Hepatocyte (in vitro differentiated cells): Measurements from ENCODE around the gene MCM5. TPM values are rescaled to one million over a fixed set of nuclear protein-coding genes. Genes with fewer than 3 reads are reported as not detected.

ENCODE experiments used
- DNase-seq: peaks from one replicate; pipeline ENCODE4 v3.0.0-alpha.2; 2016; ENCODE audit warnings: low spot score
- H2AFZ ChIP-seq: fragments of 200-600 bp; sonication (generic); 2 replicates; pipeline ENCODE4 v1.6.0; 2016; ENCODE audit warnings: antibody characterized with exemption, mild to moderate bottlenecking
- H3K27ac ChIP-seq: fragments of 200-600 bp; sonication (generic); 2 replicates; pipeline ENCODE4 v1.5.1; 2016; ENCODE audit warnings: mild to moderate bottlenecking
- H3K27me3 ChIP-seq: fragments of 200-600 bp; sonication (generic); 2 replicates; pipeline ENCODE4 v1.6.1; 2016
- H3K36me3 ChIP-seq: fragments of 200-600 bp; sonication (generic); replicated peaks from 2 replicates; pipeline ENCODE4 v1.5.1; 2016; ENCODE audit warnings: low read depth; ENCODE audit not compliant: insufficient read depth
- H3K4me1 ChIP-seq: fragments of 200-600 bp; sonication (generic); 2 replicates; pipeline ENCODE4 v1.5.1; 2016; ENCODE audit warnings: mild to moderate bottlenecking, moderate library complexity; ENCODE audit not compliant: insufficient read depth
- H3K4me2 ChIP-seq: fragments of 200-600 bp; sonication (generic); 2 replicates; pipeline ENCODE4 v1.6.0; 2016
- H3K4me3 ChIP-seq: fragments of 200-600 bp; sonication (generic); 2 replicates; pipeline ENCODE4 v1.5.1; 2016; ENCODE audit warnings: mild to moderate bottlenecking
- H3K79me2 ChIP-seq: fragments of 200-600 bp; sonication (generic); 2 replicates; pipeline ENCODE4 v1.6.0; 2017; ENCODE audit warnings: mild to moderate bottlenecking
- H3K9me2 ChIP-seq: fragments of 200-600 bp; sonication (generic); replicated peaks from 2 replicates; pipeline ENCODE4 v1.6.0; 2017; ENCODE audit warnings: mild to moderate bottlenecking; ENCODE audit not compliant: insufficient read depth
- H3K9me3 ChIP-seq: fragments of 200-600 bp; sonication (generic); 2 replicates; pipeline ENCODE4 v1.5.1; 2016; ENCODE audit warnings: low read depth, mild to moderate bottlenecking
- H4K20me1 ChIP-seq: fragments of 200-600 bp; sonication (generic); 2 replicates; pipeline ENCODE4 v1.6.0; 2016; ENCODE audit warnings: mild to moderate bottlenecking; ENCODE audit not compliant: insufficient read depth, poor library complexity, severe bottlenecking
- CTCF ChIP-seq: fragments of 200-600 bp; sonication (generic); IDR thresholded peaks from 2 replicates; pipeline ENCODE4 v1.5.1; 2016; ENCODE audit warnings: antibody characterized with exemption, mild to moderate bottlenecking; ENCODE audit not compliant: poor library complexity
- EZH2 ChIP-seq: fragments of 200-600 bp; sonication (generic); IDR thresholded peaks from 2 replicates; pipeline ENCODE4 v1.6.1; 2016; ENCODE audit warnings: antibody characterized with exemption, mild to moderate bottlenecking, borderline replicate concordance
- EZH2phosphoT487 ChIP-seq: fragments of 200-600 bp; sonication (generic); IDR thresholded peaks from one replicate; pipeline ENCODE4 v1.6.1; 2018; ENCODE audit warnings: antibody characterized with exemption, mild to moderate bottlenecking, low read depth, moderate library complexity; ENCODE audit not compliant: unreplicated experiment, severe bottlenecking
- WGBS: methylation state at CpG from one replicate; pipeline ENCODE4 v1.1.6; 2016; ENCODE audit warnings: low lambda C conversion rate; ENCODE audit errors: missing lambda C conversion rate; 5-methylcytosine and 5-hydroxymethylcytosine counted together
- polyA plus RNA-seq: library from polyadenylated mRNA; unstranded; fragments of >200 nt; fragmentation: Nextera tagmentation; extraction: Ambion mirVana; gene quantifications from 2 replicates; pipeline ENCODE4 v1.2.1, GENCODE V29; 2016
- total RNA-seq: library from RNA; depleted of rRNA; stranded (reverse); fragments of >200 nt; gene quantifications from 2 replicates; pipeline ENCODE4 v1.2.3, GENCODE V29; 2014

The MCM5 gene
- total and polyA plus RNA-seq, 2 experiments from 2014 or later: 21.7 to 36.1 TPM

- no peaks in the 10 kb centered on the region for H3K4me1 ChIP-seq
- no peaks in the 10 kb centered on the region for H3K27me3 ChIP-seq
- DNase-seq: no peak
- no peak overlapping the region for H2AFZ ChIP-seq
- H3K27ac ChIP-seq: no peak overlapping the region
- H3K4me3 ChIP-seq: no peak overlapping the region
- no peaks in the 10 kb centered on the region for H4K20me1 ChIP-seq
- no peaks in the 10 kb centered on the region for H3K9me2 ChIP-seq
- H3K79me2 ChIP-seq: no peaks in the 10 kb centered on the region
- H3K36me3 ChIP-seq: no peaks in the 10 kb centered on the region
- WGBS: 93% methylated on average over 1 of the region's 1 CpG
- no peaks in the 10 kb centered on the region for H3K9me3 ChIP-seq
- no peak overlapping the region for H3K4me2 ChIP-seq
- TF ChIP-seq EZH2phosphoT487 (no peak), CTCF (no peak)
Observed at GRCh38 chr22:35439365-35439717, 39.4 kb downstream of the MCM5 start.

- Histone ChIP-seq H3K36me3 (no peaks in the 10 kb centered on the region), H3K4me3 (no peak overlapping the region), H3K9me2 (no peaks in the 10 kb centered on the region), H3K27ac (no peak overlapping the region), H4K20me1 (no peaks in the 10 kb centered on the region), H3K27me3 (no peaks in the 10 kb centered on the region), H3K9me3 (no peaks in the 10 kb centered on the region), H2AFZ (no peak overlapping the region), H3K4me2 (no peak overlapping the region), H3K79me2 (no peaks in the 10 kb centered on the region), H3K4me1 (no peaks in the 10 kb centered on the region)
- TF ChIP-seq EZH2 (no peak), EZH2phosphoT487 (no peak), CTCF (no peak)
- DNase-seq: no peak
- WGBS: 87% methylated on average over 3 of the region's 3 CpGs
Observed at GRCh38 chr22:35440129-35440528, 40.2 kb downstream of the MCM5 start.

- H3K9me2 ChIP-seq: no peaks in the 10 kb centered on the region
- no peaks in the 10 kb centered on the region for H3K27me3 ChIP-seq
- H3K36me3 ChIP-seq: no peaks in the 10 kb centered on the region
- no peaks in the 10 kb centered on the region for H3K79me2 ChIP-seq
- no peak overlapping the region for H3K4me2 ChIP-seq
- WGBS: 86% methylated on average over 9 of the region's 9 CpGs
- DNase-seq: no peak
- TF ChIP-seq EZH2phosphoT487 (no peak), CTCF (no peak)
- H4K20me1 ChIP-seq: no peaks in the 10 kb centered on the region
- H3K27ac ChIP-seq: no peak overlapping the region
- no peak overlapping the region for H3K4me3 ChIP-seq
- H3K4me1 ChIP-seq: no peaks in the 10 kb centered on the region
- H3K9me3 ChIP-seq: no peaks in the 10 kb centered on the region
- no peak overlapping the region for H2AFZ ChIP-seq
Observed at GRCh38 chr22:35441489-35442100, 41.7 kb downstream of the MCM5 start.

GRCh38 chr22:35442471-35442870, 42.5 kb downstream of the MCM5 start:
- TF ChIP-seq EZH2 (no peak), EZH2phosphoT487 (no peak), CTCF (no peak)
- no peaks in the 10 kb centered on the region for H4K20me1 ChIP-seq
- H3K9me3 ChIP-seq: no peaks in the 10 kb centered on the region
- no peaks in the 10 kb centered on the region for H3K9me2 ChIP-seq
- no peaks in the 10 kb centered on the region for H3K4me1 ChIP-seq
- no peak overlapping the region for H3K4me2 ChIP-seq
- H3K27me3 ChIP-seq: no peaks in the 10 kb centered on the region
- H3K27ac ChIP-seq: no peak overlapping the region
- no peaks in the 10 kb centered on the region for H3K79me2 ChIP-seq
- 71% methylated on average over 6 of the region's 6 CpGs for WGBS
- H3K36me3 ChIP-seq: no peaks in the 10 kb centered on the region
- no peak overlapping the region for H2AFZ ChIP-seq
- no peak for DNase-seq
- no peak overlapping the region for H3K4me3 ChIP-seq
